DOHH2 (cell line): Measurements from ENCODE around the gene CCR4.

ENCODE experiments used
- CTCF ChIP-seq: fragments of 200-600 bp; sonication (generic); IDR thresholded peaks from one replicate; pipeline ENCODE4 v1.5.1; 2014; ENCODE audit warnings: antibody characterized with exemption, mild to moderate bottlenecking, low read depth, low read length; ENCODE audit not compliant: poor library complexity, severe bottlenecking
- EZH2phosphoT487 ChIP-seq: fragments of 200-600 bp; sonication (generic); IDR thresholded peaks from 2 replicates; pipeline ENCODE4 v1.6.1; 2017; ENCODE audit warnings: borderline replicate concordance, mild to moderate bottlenecking, antibody characterized with exemption, low read length, moderate library complexity, mixed read lengths

DNA sequence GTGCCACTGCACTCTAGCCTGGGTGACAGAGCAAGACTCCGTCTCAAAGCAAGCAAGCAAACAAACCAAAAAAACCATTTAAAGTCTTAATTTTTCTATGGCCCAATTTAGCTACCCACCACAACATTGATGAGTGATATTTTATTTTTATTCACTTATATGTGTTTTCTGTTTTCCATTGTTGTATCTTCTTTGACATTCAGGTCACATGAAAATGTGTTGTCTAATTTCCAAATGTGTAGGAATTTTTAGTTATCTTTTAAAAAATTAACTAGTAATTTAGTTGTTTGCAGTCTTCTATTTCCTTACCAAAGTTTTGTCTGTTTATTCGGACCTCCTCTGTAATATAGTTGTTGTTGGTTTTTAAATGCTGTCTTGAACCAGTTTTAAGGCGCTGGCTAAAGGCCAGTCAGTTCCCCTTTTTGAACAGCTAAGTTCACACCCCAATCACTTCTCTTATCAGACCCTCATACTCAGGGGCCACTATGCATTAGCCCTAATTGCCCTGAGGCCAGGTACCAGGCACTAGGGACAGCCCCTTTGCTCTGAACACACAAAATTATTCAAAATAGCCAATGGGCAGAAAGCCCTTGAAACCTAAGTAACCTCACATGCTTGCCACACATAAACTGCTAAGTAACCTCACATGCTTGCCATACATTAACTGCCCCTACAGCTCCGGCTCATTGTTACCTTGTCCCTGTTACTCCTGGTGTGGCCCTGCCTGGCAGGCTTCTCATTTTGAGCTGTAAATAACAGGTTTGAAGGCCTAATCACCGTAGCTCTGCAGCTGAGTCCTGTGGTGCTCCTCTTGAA is 4.3 kb upstream of the CCR4 start:
- TF ChIP-seq CTCF (no peak), EZH2phosphoT487 (no peak)
